HG03095 (cell line): Measurements from ENCODE around the gene ARFRP1.

ENCODE experiments used
- ATAC-seq: cut with Tn5 transposase; IDR thresholded peaks from one replicate; pipeline ENCODE4 v1.9.1; 2021; ENCODE audit warnings: moderate library complexity; ENCODE audit not compliant: unreplicated experiment

Gene ARFRP1

DNA sequence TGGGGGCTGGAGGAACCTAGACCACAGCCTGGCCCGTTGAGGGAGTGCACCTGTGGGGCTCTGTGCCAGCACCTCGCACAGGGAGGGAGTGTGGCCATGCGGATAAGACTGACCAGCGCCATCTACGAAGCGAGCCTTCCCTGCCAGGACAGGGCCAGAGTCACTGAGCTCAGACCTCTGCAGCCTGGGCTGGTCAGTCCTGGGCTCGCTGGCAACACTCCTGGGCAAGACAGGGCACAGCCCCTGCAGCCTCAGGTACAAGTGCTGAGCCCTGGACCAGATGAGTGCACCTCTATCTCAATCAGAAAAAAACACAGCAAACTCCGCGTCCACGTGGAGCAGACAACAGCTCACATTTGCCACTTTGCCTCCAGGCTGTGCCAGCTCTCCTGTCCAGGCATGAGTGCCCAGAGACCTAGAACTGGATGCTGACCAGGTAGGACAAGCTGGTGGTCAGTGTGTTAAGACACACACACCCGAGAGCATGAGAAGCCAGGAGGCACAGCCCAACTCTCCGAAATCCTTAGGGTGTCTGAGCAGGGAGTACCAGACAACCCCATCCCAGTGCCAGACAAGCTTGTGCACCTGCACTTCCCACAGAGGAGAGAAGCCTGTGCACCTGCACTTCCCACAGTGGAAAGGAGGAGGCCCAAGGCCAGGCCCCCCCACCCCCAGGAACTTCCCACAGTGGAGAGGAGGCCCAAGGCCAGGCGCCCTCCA lies 4.9 kb downstream of the ARFRP1 start:
- no peak for ATAC-seq

DNA sequence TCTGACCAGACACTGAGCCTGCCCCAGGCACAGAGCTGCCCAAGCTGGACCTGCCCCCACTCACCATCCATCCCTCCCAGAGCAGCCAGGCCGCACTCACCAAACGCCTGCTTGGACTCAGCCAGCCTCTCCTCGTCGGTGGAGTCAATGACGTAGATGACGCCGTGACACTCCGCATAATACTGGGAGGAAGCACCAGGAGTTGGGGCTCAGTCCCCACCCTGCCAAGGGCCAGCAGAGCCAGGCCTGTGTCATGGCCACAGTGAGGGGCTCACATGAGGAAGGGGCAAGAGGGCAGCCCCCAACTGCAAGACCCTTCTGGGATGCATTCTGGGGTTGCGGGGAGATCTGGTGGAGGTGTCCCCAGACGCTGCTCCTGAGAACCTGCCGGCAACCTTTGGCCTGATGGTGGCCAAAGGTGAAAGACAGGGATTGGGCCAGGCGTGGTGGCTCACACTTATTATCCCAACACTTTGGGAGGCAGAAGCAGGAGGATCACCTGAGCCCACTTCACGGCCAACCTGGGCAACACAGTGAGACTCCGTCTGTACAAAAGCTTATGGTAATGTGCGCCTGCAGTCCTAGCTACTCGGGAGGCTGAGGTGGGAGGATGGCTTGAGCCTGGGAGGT lies 5.6 kb downstream of the ARFRP1 start:
- ATAC-seq = no peak

DNA sequence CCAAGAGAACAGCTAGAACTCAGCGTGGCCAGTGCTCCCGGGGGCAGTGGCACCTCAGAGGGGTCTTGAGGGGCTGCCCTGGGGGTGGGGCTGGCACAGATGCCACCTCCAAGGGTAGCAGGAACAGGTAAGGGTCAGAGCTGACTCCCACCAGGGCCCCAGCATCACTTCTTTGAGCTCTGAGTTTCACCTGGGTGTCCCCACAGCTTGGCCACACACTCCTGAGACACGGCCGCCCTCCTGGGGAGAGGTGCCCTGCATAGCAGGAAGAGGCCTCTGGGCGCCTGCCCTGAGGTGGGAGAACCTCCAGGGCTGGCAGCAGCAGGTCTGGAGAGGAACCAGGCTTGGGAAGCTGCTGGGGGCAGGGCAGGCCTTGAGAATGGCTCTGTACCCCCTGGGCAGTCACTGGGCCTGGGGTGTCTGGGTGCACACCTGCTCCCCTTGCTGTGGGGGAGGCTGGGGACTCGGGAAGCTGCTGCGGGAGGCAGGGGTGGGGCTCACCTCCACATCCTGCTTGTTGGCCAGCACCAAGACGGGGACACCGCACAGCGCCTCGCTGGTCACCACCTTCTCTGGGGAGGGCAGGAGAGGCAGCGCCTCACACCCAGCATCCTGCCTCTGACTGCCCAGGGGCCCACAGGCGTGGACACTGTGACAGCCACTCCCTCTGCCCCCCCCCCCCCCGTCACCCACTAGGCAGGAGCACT lies 6.3 kb downstream of the ARFRP1 start:
- ATAC-seq = no peak

DNA sequence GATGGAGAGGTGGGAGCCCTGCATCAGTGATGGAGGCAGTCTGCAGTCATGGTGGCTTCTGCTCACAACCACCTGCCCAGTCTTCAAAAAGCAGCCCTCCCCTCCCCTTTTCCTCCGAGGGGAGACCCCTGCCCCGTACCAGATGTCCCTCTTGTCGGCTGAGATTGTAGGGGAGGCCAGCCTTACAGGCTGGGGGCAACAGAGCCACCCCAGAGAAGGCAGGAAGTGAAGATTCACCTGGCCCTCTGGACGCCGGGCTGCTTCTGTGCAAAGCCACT lies 6.8 kb downstream of the ARFRP1 start:
- ATAC-seq = no peak

DNA sequence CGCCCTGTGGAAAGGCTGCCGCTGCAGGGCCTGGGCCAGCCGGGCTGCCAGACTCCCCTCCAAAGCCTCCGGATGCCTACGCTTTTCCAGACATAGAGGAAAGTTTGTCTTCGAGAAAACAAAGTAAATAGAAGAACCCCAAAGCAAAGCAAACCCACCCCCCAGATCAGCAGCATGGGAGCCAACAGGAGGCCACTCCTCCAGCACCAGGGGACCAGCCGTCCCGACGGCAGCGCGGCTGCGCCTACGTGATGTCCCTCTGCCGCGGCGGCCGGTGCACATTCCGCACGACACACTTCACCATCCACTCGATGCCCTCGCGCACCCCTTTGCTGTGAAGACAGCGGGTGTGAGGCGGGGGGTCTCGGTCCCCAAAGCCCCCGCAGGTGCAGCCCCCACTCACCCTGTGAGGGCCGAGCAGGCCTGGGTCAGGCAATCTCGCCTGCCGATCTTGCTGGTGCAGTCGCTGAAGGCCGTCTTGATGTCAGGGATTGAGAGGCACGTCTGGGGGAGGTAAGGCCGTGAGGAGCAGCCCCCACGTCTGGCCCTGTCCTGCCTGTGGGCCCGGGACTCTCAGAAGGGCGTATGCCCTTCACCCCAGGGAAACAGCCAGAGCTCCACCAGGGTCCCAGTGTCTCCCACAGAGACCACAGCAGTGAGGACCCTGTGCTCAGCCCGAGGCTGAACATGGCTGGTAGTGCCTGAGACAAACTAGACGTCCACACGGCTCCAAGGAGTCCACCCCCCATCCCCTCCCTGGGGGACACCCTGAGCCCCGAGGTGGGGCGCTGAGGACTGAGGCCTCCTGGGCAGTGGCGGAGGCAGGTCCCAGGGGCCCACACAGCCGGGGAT lies 7.4 kb downstream of the ARFRP1 start:
- no peak for ATAC-seq

DNA sequence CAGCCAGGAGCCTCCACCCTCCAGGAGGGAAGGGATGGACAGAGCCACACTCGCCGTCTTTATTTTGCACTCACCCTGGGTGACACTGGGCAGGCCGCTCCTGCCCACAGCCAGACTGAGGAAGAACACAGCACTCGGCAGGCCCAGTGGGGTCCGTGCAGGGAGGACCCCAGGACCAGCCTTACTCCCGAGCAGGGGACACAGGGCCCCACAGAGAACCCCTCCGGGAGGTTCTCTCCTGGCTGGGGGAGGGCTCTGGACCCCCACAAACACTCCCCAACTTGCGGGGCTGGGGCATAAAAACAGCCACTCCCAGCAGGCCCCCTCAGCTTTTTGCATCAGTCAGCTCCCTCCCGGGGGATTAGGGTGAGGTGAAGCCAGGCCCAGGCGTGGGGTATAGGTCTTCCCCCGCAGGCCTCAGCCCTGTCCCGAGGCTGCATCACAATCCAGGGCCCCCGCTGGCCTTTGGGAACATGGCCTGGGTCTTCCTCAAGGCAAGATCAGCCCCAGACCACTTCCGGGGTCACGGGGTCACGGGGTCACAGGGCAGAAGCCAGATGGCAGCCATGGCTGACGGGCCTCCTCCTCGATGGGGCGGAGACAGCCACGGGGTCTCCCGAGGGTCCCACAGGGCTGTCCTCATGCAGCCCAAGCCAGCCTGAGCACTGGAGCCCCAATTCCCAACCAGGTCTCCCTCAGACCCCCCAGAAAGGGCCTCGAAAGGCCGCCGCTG lies 8.1 kb downstream of the ARFRP1 start:
- ATAC-seq = no peak

DNA sequence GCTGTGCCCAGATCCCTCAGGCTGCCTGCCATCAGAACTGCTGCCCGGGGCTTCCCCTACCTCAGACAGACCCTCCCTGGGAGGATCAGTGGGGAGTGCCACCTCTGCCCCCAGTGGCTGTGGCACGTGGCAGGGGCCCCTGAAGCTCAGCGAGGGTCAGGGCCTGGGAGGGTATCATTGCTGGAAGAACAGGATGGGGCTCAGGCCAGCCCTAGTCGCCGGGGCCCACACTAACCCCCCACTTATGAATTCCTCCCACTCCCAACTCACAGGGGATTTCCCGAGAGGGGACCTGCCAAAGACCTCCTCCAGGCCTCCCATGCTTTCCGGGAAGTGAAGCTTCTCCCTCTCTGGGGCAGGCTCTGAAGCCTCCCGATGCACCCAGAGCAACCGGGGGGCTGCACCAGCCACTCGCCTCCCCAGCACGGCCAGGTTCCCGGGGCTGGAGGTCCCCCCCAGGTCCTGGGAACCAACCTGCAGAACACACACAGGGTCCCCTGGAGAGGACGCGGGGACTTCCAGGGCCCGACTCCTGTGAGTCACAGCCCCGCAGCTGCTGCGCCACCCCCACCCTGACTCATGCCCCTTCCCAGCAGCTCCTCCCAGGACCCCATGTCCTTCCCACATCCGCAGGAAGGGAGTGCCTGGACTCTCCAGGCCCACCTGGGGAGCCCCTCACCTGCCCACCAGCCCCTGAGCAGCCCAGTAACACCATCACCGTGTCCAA lies 8.9 kb downstream of the ARFRP1 start:
- no peak for ATAC-seq

DNA sequence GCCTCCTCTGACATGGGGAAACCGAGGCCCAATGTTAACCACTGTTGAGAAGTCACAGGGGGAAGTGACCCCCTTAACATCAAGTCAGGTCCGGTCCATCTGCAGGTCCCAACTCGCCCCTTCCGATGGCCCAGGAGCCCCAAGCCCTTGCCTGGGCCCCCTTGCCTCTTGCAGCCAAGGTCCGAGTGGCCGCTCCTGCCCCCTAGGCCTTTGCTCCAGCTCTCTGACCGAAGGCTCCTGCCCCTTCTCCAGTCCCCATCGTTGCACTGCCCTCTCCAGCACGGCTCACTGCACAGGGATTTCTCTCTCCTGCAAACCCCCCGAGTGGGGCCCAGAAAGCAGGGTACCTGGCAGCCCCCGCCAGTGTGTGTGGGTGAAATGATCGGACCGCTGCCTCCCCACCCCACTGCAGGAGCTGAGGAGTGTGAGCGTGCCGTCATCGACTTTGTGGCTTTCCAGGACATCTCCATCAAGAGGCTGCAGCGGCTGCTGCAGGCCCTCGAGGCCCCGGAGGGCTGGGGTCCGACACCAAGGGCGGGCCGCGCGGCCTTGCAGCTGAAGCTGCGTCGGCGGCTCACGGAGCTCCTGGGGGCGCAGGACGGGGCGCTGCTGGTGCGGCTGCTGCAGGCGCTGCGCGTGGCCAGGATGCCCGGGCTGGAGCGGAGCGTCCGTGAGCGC lies 9.8 kb downstream of the ARFRP1 start:
- no peak for ATAC-seq

DNA sequence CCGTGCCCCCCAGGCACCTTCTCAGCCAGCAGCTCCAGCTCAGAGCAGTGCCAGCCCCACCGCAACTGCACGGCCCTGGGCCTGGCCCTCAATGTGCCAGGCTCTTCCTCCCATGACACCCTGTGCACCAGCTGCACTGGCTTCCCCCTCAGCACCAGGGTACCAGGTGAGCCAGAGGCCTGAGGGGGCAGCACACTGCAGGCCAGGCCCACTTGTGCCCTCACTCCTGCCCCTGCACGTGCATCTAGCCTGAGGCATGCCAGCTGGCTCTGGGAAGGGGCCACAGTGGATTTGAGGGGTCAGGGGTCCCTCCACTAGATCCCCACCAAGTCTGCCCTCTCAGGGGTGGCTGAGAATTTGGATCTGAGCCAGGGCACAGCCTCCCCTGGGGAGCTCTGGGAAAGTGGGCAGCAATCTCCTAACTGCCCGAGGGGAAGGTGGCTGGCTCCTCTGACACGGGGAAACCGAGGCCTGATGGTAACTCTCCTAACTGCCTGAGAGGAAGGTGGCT lies 10.4 kb downstream of the ARFRP1 start:
- ATAC-seq = no peak

DNA sequence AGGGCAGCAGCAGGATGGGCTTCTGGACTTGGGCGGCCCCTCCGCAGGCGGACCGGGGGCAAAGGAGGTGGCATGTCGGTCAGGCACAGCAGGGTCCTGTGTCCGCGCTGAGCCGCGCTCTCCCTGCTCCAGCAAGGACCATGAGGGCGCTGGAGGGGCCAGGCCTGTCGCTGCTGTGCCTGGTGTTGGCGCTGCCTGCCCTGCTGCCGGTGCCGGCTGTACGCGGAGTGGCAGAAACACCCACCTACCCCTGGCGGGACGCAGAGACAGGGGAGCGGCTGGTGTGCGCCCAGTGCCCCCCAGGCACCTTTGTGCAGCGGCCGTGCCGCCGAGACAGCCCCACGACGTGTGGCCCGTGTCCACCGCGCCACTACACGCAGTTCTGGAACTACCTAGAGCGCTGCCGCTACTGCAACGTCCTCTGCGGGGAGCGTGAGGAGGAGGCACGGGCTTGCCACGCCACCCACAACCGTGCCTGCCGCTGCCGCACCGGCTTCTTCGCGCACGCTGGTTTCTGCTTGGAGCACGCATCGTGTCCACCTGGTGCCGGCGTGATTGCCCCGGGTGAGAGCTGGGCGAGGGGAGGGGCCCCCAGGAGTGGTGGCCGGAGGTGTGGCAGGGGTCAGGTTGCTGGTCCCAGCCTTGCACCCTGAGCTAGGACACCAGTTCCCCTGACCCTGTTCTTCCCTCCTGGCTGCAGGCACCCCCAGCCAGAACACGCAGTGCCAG lies 11.0 kb downstream of the ARFRP1 start, which contains the start of gene TNFRSF6B:
Gene TNFRSF6B (plus strand): TSS at position 25 of the 729 bp plus-strand sequence. CDS start 116 bp downstream, at position 141.
- no peak for ATAC-seq

DNA sequence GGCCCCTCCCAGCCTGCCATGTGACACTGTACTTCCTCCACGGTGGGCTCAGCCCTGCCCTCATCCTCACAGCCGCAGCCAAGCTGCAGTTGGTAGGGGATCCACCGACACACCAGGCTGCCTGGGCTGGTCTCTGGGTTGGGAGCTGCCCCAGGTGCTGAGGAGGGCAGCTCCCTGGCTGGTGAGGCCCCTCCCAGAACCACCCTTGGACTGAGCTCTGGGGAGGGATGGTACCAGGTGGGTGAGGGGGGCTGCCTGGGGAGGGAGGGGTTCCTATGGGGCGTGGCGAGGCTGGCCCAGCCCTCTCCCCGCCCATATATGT lies 11.5 kb downstream of the ARFRP1 start:
- no peak for ATAC-seq

DNA sequence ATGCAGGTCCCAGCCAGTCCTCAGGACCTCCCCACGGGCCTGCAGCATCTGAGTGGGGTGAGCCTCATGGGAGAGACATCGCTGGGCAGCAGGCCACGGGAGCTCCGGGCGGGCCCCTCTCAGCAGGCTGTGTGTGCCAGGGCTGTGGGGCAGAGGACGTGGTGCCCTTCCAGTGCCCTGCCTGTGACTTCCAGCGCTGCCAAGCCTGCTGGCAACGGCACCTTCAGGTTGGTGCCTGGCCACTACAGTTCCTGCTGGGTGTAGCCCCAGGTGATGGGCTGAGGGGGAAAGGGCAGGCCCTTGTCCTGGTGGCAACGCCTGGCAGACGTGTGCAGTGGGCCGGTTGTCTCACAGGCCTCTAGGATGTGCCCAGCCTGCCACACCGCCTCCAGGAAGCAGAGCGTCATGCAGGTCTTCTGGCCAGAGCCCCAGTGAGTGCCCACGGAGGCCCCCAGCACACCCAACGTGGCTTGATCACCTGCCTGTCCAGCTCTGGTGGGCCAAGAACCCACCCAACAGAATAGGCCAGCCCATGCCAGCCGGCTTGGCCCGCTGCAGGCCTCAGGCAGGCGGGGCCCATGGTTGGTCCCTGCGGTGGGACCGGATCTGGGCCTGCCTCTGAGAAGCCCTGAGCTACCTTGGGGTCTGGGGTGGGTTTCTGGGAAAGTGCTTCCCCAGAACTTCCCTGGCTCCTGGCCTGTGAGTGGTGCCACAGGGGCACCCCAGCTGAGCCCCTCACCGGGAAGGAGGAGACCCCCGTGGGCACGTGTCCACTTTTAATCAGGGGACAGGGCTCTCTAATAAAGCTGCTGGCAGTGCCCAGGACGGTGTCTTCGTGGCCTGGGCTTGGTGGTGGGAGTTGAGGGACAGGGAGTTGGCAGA lies 12.1 kb downstream of the ARFRP1 start:
- ATAC-seq = no peak

DNA sequence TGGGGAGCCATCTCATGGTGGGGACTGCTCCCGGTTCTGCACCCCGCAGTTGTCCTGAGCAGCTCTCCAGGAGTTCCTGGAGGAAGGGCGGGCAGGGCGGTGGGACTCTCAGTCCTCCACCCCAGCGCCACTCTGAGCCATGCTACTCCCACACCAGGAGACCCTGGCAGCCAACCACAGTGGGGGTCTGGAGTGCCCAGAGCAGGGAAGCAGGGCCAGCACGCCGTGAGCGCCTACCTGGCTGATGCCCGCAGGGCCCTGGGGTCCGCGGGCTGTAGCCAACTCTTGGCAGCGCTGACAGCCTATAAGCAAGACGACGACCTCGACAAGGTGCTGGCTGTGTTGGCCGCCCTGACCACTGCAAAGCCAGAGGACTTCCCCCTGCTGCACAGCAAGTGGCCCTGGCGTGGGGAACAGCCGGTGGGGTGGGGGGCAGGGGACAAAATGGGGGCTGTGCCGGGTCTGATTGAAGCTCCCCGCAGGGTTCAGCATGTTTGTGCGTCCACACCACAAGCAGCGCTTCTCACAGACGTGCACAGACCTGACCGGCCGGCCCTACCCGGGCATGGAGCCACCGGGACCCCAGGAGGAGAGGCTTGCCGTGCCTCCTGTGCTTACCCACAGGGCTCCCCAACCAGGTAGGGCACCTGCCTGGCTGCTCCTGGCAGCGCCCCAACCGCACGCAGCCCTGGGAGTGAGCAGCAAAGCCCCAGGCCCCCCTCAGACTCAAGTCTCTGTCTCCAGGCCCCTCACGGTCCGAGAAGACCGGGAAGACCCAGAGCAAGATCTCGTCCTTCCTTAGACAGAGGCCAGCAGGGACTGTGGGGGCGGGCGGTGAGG lies 13.0 kb downstream of the ARFRP1 start:
- no peak for ATAC-seq

DNA sequence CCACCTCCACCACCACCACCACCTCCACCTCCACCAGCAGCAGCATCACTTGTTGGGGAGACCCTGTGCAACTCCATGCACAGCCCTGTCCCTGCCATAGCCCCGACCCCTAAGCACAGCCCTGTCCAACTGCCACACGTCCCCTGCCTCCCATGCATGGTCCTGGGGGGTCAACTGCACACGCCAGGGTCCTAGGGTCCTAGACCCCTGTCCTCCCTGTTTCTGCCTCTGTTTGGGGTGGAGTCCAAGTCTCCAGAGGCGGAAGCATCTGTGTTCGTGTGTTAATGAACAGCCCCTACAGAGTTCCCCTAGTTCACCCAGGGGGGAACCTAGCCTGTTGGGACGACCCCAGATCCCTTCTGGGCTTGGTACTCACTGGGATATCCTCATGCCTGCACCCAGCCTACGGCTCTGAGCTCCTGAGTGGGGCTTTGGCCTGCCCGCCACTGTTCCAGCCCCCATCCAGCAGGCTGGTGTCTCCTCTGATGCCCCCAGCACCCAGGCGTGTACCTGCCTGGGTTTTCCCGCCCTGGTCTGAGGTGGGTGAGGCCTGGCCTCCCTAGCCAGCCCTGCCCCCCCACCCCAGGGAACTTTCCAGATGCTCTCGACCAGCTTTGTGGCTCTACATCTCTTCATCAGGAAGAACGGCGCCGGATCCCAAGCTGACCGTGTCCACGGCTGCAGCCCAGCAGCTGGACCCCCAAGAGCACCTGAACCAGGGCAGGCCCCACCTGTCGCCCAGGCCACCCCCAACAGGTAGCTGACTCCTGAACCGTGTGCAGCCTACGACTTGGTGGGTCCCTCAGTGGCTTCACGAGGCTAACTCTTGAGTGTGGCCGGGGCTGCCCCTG lies 13.8 kb downstream of the ARFRP1 start:
- no peak for ATAC-seq

DNA sequence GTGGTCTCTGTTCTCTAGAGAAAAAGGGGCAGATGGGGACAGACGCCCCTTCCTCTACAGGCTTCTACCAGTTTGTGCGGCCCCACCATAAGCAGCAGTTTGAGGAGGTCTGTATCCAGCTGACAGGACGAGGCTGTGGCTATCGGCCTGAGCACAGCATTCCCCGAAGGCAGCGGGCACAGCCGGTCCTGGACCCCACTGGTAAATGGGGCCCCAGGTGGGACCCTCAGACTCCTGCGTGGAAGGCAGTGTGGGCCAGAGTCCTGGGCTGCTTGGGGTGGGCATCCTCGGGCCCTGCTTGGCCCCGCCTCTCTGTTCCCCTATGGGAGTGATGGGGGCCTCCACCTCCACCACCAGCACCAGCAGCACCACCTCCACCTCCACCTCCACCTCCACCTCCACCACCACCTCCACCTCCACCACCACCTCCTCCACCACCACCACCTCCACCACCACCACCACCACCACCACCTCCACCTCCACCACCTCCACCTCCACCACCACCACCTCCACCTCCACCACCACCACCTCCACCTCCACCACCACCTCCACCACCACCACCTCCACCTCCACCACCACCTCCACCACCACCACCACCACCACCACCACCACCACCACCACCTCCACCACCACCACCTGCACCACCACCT lies 14.6 kb downstream of the ARFRP1 start:
- ATAC-seq = no peak
